ENCODE results near the gene RAB35. TPM values are rescaled to one million over a fixed set of nuclear protein-coding genes. Genes with fewer than 3 reads are reported as not detected.

Gene RAB35
- total and polyA plus RNA-seq, 7 donors, result 18.9 to 38.7 (median 32.9) TPM

- intact Hi-C loops (cut with DNase I), result no loop called here
- peak in 1 of 2 donors; percentile 18 for DNase-seq
- 75 to 80% (median 75%) methylated on average over 3 of the region's 3 CpGs for WGBS, 3 donors
- H3K27ac ChIP-seq, result no peak overlapping the region
- no peak overlapping the region for H3K4me3 ChIP-seq
- H3K4me1 ChIP-seq, result no peaks in the 10 kb centered on the region
- H3K27me3 ChIP-seq (ENCODE audit: insufficient read depth in 3 of 3, low read length in 2 of 3), result peaks cover 0 to 4% (median 0%) of the 10 kb centered on the region in 3 donors
- TF ChIP-seq CTCF (IDR thresholded peaks at IDR 0.05), result no peak
- ATAC-seq, result no peak
- no peaks in the 10 kb centered on the region for H3K9me3 ChIP-seq
- H3K36me3 ChIP-seq (ENCODE audit: insufficient read depth in 1 of 2, low read depth in 1 of 2), result no peaks in the 10 kb centered on the region
Measured at GRCh38 chr12:120067901-120068300, 48.7 kb downstream of the RAB35 start.

- no peak overlapping the region for H3K27ac ChIP-seq
- no peaks in the 10 kb centered on the region for H3K36me3 ChIP-seq (ENCODE audit: insufficient read depth in 1 of 2, low read depth in 1 of 2)
- TF ChIP-seq CTCF (IDR thresholded peaks at IDR 0.05), result no peak
- no peaks in the 10 kb centered on the region for H3K4me1 ChIP-seq
- no peak overlapping the region for H3K4me3 ChIP-seq
- peaks cover 0 to 4% (median 0%) of the 10 kb centered on the region in 3 donors for H3K27me3 ChIP-seq (ENCODE audit: insufficient read depth in 3 of 3, low read length in 2 of 3)
- intact Hi-C loops (cut with DNase I), result no loop called here
- ATAC-seq (no peak), DNase-seq (peak in 1 of 2 donors; percentile 8)
- WGBS, 3 donors, result 75 to 91% (median 86%) methylated on average over 3 of the region's 3 CpGs
- no peaks in the 10 kb centered on the region for H3K9me3 ChIP-seq
Measured at GRCh38 chr12:120067084-120067869, 49.3 kb downstream of the RAB35 start.

GRCh38 chr12:120066341-120066740 is 50.2 kb downstream of the RAB35 start:
- peaks cover 0 to 4% (median 0%) of the 10 kb centered on the region in 3 donors for H3K27me3 ChIP-seq (ENCODE audit: insufficient read depth in 3 of 3, low read length in 2 of 3)
- no peaks in the 10 kb centered on the region for H3K36me3 ChIP-seq (ENCODE audit: insufficient read depth in 1 of 2, low read depth in 1 of 2)
- H3K4me1 ChIP-seq, result no peaks in the 10 kb centered on the region
- H3K9me3 ChIP-seq, result no peaks in the 10 kb centered on the region
- intact Hi-C loops (cut with DNase I), result no loop called here
- ATAC-seq (no peak), DNase-seq (no peak)
- no peak overlapping the region for H3K27ac ChIP-seq
- 80 to 89% (median 88%) methylated on average over 2 of the region's 2 CpGs for WGBS, 3 donors
- TF ChIP-seq CTCF (IDR thresholded peaks at IDR 0.05), result no peak
- H3K4me3 ChIP-seq, result no peak overlapping the region

GRCh38 chr12:120065472-120065871 is 51.1 kb downstream of the RAB35 start:
- H3K4me1 ChIP-seq, result no peaks in the 10 kb centered on the region
- H3K9me3 ChIP-seq, result no peaks in the 10 kb centered on the region
- ATAC-seq (no peak), DNase-seq (no peak)
- H3K27ac ChIP-seq, result no peak overlapping the region
- no peaks in the 10 kb centered on the region for H3K36me3 ChIP-seq (ENCODE audit: insufficient read depth in 1 of 2, low read depth in 1 of 2)
- WGBS, 3 donors, result 40 to 77% (median 76%) methylated on average over 1 of the region's 1 CpG
- H3K27me3 ChIP-seq (ENCODE audit: insufficient read depth in 3 of 3, low read length in 2 of 3), result peaks cover 0 to 4% (median 0%) of the 10 kb centered on the region in 3 donors
- no peak overlapping the region for H3K4me3 ChIP-seq
- no peak for TF ChIP-seq CTCF (IDR thresholded peaks at IDR 0.05)
- intact Hi-C loops (cut with DNase I), result no loop called here
